ENCODE data around the gene CSPG5.

CSPG5 gene, protein sequence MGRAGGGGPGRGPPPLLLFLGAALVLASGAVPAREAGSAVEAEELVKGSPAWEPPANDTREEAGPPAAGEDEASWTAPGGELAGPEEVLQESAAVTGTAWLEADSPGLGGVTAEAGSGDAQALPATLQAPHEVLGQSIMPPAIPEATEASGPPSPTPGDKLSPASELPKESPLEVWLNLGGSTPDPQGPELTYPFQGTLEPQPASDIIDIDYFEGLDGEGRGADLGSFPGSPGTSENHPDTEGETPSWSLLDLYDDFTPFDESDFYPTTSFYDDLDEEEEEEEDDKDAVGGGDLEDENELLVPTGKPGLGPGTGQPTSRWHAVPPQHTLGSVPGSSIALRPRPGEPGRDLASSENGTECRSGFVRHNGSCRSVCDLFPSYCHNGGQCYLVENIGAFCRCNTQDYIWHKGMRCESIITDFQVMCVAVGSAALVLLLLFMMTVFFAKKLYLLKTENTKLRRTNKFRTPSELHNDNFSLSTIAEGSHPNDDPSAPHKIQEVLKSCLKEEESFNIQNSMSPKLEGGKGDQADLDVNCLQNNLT

DNA sequence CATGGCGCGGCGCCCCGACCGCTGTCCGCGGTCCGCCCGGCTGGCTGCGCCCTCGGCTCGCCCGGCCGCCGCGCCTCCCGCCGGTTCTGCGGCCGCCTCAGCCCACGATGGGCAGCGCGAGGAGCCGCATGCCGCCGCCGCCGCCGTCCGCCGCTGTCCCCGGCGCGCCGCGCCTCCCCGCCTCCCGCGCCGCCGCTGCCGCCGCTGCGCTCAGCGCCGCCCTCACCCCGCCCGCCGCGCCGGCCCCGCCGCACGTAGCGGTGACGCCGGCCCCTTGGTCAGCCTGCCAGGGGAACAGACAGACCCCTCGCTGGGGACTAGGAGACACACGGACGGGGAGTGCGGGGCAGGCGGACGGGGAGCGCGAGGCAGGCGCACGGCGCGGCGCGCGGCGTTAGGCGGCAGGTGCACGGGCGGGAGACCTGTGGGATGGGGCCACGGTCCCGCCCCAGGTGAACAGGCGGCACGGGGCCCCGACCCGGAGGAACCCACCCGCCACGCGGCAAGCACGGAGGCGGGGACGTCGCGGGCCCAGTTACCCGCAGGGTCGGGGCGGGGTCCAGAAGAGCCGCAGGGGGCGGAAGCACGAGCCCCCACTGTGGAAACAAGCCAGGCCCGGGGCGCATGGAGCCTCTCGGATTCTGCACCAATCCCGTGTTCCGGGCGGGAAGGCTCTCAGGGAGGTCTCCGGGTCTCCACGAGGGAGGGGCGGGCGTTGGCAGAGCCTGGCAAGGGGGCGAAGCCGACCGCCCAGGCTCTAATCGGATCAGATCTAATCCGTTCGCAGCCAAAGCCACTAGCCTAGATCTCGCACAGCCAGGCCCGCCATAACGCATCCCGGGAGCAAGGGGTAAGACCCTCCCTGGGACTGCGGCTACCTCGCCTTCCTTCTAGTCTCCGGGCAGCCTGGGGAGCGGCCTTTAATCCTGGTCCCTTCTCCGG is at the start of gene CSPG5:
CSPG5 (minus strand) TSS at position 175 of the 942 bp plus-strand sequence; CDS start at position 3, 172 bp downstream.
- DNase-seq: no peak

DNA sequence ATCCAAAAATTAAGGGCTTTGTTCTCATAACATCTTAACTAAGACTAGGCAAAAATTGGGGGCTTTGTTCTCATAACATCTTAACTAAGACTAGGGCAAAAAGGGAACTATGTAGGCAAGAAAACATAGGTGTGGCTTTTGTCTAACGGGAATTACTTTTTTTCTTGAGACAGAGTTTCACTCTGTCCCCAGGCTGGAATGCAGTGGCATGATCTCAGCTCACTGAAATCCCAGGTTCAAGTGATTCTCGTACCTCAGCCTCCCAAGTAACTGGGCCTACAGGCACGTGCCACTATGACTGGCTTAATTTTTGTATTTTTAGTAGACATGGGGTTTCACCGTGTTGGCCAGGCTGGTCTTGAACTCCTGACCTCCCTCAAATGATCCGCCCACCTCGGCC is 49.8 kb upstream of the CSPG5 start:
- DNase-seq: no peak

DNA sequence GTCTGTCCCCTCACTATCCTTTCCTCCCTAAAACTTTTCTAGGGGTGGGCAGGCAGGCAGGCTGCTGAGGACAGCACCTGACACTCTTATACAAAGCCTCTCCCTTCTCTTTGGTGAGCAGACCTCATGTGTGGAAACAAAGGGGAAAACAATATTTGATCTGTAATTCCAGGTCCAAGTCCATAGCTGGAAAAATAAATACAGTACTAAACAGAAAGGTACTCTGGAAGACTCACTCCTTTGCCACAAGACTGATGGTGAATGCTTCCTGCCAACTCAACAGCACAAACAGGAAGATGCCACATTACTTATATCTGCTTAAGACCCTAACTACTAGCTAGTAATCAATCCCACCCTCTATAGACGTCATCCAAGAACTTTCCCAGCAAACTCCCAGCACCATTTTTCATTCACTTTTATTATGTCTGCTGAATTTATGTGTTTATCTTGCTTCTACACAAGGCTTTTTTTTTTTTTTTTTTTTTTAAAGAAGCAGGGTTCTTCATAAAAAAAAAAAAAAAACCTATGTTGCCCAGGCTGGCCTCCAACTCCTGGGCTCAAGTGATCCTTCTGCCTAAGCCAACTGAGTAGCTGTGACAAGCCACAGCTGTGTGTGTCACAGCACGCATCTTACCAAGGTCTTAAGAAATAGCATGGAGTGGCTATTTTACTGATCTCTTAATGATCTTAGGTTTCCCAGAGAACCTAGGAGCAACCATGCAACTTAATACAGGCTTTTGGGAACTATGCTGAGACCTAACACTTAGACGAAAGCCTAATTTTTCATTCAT is 44.2 kb upstream of the CSPG5 start:
- DNase-seq: no peak

DNA sequence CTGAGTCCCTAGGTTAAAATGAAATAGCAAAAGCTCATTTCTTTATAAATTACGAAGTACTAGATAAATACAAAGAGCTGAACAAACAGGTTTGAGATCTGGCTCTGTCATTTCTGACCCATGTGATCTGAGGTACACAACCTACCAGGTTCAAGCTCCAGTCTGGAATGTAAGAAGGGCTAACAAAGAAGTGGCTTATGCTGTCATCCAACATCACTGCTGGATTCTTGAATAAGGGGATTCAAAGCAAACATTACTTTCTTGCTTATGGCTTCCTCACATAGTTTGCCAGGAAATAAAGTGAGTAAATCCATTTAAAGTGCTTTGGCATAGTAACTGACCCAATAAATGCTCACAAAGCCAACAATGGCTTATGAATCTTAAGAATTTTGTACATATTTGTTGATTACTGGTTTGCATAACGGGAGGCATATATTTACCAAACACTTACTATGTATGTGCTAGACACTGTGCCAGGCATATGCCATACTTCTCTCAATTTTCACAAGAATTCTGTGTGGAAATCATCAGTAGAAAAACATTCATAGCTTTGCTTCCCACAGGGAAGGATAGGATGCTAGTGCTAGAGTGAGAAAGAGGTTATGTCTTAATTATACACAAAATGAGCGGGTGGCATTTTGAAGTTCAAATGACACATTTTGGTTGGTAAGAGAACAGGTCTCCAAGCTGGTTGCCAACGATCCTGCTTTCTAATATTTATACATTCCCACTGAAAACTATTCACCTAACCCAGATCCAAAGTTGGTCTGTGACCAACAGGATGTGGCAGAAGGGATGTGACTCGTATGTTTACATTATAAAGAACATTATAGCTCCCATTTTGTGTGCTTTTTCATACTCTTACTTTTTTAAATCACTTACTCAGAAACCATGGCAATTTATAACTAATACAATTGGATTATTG is 38.7 kb upstream of the CSPG5 start:
- no peak for DNase-seq

DNA sequence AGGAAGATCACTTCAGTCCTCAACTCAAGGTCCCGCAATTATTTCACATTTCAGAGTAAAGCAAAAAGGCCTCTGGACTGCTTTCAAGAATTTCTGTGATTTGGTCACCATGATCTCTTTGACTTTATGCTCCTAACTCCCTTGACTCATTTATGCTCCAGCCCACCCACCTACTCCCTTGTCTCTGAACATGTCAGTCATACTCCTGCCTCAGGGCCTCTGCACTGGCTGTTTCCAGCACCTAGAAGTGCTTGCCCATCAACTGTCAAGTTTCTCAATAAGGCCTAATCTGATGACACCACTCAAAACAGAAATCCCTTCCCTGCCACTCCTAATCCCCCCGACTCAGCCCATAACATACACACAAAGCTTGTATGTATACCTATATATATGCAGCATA is 36.1 kb upstream of the CSPG5 start:
- DNase-seq: no peak

DNA sequence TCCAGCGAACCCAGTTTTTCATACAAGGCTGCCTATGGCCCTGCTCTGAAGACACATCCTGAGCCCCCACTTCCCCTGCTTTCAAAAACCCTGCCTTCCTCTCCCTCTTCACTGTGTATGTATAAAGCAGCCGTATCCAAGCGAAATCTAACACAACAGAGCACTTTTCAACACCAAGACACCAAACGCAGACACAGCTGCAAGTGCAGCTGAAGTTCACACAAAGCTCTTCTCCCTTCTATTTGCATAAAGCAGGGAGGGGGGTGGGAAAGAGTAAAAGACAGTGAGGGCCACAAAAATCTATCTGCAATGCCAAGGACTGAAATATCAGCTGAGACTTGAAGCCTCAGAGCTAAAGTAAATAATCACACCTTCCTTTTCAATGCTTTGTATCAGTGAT is 35.1 kb upstream of the CSPG5 start:
- DNase-seq: no peak

DNA sequence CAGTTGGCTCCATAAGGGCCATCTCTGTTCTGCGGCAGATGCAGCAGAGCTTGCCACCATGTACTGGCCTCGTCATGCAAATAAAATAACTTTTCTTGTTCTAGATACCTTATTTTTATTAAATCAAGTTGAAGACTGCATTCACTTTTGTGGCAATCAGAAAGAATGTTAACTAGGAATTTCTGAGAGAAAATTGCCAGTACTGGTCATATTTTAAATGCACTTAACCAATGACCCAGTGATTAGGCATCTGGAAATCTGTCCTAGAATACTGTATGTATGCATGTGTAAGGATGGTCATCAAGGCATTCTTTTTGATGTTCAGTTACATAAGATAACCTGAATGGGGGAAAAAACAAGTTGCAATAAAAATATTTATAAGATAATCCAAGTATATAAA is 34.2 kb upstream of the CSPG5 start:
- DNase-seq: no peak

DNA sequence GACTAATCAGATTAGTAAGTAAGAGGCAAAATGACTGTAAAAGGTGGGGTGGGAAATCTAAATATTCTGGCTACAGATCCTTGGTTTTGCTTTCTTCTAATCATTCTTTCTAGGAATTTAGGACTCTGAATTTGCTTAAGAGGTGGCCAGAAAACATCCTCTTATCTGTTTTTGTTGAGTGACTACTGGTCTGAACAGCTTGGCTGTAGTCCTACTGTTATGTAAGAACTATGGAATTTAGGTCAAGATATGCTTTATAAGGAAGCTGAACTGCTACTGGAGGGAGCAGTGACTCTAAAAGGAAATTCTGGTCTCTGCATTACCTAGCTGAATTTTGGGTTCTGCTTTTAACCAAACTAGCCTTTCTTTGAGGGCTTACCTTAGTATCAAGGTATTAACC is 33.5 kb upstream of the CSPG5 start:
- no peak for DNase-seq

DNA sequence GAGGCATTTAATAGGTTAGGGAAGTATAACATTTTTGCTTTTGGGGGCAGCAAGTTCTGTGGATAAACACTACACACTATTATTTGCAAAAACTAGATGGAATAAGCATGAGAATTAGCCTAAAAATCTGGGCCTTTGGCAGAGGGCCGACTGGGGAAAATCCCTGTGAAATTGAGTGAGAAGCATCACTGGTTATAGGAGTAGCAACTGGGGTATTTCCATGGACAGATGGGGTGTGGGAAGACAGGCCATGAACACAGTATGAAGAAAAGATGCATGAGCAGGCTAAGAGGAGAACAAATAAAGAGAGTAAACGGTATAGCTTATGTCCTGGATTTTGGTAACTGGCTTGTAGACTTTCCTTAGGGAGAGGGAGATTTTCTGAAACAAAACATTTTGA is 32.9 kb upstream of the CSPG5 start:
- DNase-seq: no peak

DNA sequence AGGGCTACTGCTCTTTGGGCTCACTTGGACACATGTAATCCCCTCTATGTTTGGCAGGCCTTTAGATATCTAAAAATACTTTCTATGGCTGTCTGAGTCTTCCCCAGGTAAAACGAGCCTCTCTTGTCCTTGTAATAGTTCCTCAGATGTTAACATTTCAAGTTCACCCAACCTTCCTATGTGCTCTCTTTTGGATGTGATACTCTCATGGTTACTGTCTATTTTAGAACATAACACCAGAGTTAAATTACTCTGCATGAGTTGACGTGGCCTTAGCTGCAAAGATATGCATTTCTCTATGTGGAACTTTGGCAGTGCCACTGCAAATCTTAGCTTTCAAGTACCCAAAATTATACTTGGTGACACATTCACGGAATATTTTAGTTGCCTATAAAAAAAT is 31.9 kb upstream of the CSPG5 start:
- no peak for DNase-seq

DNA sequence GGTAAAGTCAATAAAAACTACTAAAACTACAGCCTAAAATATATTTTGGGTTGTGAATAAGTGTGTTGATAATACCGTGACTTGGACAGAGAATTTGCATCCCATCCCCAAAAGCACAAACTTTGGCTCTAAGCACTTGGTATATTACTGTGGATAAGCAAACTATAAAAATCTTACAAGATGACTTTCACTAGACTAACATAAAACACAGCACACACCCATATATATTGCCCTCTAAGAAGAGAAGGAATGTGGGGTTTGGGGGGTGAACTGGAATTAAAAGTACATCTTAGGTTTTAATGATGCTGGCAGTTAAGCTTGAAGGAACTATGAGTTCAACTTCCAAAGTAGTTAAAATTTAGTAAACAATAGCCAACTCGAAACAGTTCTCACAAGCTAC is 28.7 kb upstream of the CSPG5 start:
- DNase-seq: no peak

DNA sequence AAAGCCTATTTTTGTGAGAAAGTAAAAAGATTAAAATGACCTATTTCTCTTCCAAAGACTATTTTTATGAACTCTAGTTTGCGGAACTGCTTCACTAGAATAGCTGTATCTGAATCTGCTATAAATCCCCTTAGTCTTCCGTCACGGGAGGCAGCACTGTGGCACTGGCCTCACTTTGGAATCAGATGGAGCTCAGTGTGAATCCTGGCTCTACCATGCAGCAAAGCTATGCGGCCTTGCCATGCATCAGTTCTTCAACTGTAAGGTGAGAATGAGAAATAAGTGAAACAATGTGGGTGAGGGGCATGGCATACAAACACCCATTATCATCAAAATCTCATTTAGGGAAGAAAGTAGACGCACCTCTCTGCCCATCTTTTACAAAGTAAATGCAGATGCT is 27.5 kb upstream of the CSPG5 start:
- DNase-seq: no peak

DNA sequence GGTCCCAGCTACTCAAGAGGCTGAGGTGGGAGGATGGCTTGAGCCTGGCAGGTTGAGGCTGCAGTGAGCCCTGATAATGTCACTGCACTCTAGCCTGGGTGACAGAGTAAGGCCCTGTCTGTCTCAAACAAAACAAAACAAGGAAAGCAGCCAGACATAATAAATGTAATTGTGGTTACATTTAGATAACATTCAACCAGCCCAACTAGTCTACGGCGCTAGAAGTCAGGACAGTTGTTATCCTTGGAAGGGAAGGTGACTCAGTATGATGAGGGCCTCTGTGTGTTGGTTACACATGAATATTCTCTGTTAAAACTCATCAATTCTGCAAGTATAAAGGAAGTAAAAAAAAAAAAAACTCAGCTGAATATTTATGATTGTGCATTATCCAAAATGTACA is 27.0 kb upstream of the CSPG5 start:
- DNase-seq: no peak

DNA sequence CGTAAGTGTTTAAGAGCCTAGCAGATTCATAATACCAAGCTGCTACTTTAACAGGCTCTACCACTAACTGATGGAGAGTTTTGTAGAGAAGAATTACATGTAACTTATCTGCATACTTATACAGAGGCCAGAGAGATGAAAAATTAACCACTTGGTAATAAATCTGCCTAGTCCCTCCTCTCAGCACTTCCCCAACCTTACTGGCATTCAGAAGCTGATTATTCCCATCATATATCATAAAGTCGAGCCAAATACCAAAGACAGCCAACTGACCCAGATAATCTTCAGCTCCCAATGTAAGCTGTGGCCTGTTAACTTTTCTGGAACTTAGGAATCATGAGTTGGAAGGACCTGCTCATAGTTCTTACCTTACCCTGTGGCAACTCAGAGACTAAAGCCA is 25.5 kb upstream of the CSPG5 start:
- DNase-seq: no peak

DNA sequence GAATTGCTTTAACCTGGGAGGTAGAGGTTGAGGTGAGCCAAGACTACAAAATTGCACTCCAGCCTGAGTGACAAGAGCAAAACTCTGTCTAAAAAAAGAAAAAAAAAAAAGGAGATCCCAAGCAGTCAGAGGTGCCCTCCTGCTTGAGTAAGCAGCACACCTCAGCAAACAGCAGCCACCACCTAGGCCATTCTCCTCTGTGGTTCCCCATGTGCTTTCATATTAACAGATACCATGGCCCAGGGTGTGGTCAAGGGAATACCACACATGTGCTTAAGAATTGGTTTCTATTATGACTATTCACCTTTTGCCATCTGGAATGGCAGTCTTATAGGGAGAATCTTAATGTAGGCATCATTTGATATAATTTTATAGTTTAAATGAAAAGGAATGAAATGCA is 24.7 kb upstream of the CSPG5 start:
- no peak for DNase-seq

DNA sequence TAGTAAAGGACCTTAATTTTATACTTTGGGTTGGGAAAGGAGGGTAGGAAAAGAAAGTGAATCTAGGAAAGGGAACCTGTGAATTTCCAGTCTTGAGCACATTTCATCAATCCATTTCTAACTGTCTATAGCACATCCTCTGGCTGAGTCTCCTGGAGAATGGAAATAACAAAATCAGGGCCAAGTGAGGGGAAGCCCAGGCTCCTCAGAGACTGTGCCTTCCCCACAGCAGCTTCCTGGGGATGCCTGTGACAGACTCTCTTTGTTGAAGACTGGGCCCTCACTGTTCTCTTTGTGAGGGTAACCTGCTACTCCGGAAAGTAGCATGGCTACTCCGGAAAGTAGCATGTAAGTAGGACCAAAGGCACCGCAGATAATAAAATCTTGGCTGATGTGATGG is 22.6 kb upstream of the CSPG5 start:
- no peak for DNase-seq

DNA sequence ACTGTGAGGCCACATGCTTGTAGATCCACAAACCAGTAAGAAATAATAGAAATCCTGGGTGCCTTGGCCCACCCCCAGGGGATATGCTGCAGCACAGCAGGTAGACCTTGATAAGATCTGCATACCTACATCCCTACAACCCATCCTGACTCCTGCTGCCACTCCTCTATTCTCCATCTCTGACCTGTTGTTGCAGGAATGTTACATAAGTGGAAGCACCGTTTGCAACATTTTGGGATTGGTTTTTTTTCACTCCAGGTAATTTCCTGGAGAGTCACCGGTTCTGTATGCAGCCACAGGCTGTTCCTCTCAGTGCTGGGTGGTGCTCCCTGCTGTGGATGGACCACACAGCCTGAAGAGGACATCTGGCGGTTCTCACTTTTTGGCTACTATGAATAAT is 16.1 kb upstream of the CSPG5 start:
- no peak for DNase-seq

DNA sequence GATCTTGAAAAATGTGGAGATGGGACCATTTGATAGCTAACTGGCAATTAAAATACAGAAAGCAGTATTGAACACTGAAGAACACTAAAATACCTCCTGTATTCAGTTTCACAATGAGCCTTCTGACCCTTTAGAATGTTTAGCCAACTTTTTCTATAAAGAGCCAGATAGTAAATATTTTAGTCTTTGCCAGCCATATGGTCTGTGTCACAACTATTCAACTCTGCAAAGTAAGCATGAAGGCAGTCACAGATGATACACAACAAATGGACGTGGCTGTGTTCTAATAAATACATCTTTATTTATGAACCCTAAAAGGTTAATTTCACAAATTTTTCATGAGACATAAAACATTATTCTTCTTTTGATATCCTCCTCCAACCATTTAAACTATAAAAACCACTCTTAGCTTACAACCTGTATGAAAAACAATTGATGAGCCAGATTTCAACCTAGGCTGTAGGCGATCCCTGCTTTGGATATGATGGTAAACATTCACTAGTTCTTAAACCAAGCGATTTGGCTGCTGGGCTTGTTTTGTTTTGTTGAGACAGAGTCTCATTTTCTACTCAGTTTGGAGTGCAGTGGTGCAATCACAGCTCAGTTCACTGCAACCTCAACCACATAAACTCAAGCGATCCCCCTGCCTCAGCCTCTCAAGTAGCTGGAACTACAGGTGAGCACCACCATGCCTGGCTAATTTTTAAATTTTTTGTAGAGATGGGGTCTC is 13.6 kb upstream of the CSPG5 start:
- no peak for DNase-seq

DNA sequence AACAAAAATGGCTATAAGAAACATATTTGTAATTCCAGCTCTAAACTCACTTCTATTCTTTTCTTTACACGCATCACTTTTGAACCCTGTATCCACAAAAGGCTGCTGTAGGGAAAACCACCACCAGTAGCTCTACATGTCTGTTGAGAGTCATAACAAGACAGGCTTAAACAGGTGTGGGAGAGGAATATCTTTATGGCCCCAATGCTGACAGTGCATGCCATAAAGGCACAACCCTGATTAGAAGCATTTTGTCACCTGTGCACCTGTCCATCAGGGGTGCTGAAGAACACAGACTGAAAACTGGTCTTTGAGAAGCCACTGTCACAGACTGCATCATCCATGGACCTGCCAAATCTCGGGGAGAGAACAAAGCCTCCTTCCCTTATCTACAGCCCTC is 11.6 kb upstream of the CSPG5 start:
- no peak for DNase-seq

DNA sequence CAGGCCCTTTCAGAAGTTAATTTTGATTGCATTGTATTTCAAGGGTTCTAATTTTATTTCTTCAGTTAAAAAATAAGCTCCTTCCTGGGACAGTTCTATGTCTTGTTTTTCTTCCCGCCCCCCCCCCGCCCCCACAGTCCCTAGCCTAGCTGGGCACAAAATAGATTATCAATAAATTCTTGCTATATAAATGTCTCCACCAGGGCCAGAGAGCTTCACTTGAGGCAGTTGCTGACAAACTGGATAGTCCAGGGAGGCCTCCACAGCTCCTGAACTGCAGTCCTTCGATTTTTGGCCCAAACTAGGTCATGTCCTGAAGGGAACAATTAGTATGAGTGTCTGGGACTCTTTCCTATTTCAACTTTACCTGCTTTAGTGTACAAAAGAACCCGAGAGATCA is 9.9 kb upstream of the CSPG5 start:
- no peak for DNase-seq

DNA sequence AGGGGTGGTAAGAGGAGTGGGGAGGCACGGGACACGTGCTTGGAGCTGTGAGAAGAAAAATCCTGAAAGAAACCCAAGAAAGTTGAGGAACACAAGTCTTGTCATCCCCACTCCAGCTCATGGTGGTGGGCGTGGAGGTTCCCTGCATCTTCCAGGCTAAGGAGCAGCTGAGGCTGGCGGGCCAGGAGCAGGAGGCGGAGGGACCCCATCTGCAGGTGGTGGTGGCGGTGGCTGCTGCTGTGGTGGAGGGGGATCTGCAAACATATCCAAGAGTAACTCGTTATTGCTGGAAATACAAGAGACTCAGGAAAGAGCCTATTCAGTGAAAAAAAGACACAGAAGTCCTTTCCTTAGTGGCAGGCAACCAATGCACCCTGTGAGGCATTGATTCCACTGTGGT is 9.4 kb upstream of the CSPG5 start:
- no peak for DNase-seq

Data from SHP77 treated with DMSO at 0.1 percent for 48 hours (cell line).